Measurements from ENCODE around the gene RBMS3. TPM values are rescaled to one million over a fixed set of nuclear protein-coding genes. Genes with fewer than 3 reads are reported as not detected.

RBMS3 gene
- total and polyA plus RNA-seq, 2 of the 8 experiments (the other 6 are each of a cell fraction or from before 2014, with no cell fraction given) = 3.7 to 6.9 TPM

DNA sequence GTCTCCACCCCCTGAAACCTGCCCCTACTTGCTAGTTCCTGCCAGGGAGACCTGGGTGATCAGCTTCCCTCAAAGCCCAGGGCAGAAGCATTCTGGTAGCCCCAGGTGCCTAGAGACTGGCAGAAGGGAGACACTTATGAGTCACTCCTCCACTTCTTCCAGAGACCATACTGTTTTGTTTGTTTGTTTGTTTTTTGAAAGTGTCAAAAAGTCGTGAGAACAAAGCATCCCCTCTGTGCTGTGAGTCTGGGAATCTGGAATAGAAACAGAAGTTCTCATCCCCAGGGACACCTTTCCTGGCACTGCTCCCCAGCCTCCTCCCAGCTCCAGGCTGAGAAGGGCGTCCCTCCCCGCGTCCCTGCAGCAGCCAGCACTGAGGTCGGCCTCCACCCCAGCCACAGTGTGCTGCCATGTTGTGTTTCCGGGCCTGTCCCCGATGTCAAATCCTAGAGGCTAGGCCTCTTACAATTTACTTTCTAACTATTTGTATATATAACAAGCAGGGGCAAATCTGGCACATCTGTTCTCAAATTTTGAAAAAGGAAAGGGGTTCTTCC lies 573.0 kb downstream of the RBMS3 start:
- no peaks in the 10 kb centered on the region for H4K20me1 ChIP-seq (replicated peaks in 1 of 2; ENCODE audit: control insufficient read depth in 1 of 2, insufficient read depth in 2 of 2, low read length in 2 of 2)
- H3K23me2 ChIP-seq (ENCODE audit: low read depth, low read length) = no peaks in the 10 kb centered on the region
- DNase-seq (ENCODE audit: low read depth in 1 of 2, low spot score in 2 of 2) (no peak), FAIRE-seq (no peak)
- ChIA-PET CTCF (ENCODE audit: partially characterized antibody) (interaction anchor here (0.9 to 1.1 kb wide), 3 partner anchors 20 to 157 kb away, joined by 3 read pairs; no protein-coding TSS in a partner anchor), POLR2A (ENCODE audit: partially characterized antibody) (no interaction called here)
- H2BK12ac ChIP-seq (ENCODE audit: low read depth, low read length) = no peak overlapping the region
- no peak overlapping the region for H4K91ac ChIP-seq (replicated peaks; ENCODE audit: insufficient read length, low read length)
- no peak overlapping the region for H3K4me2 ChIP-seq (ENCODE audit: insufficient read depth in 1 of 2, low read depth in 2 of 2, low read length in 2 of 2)
- no peak overlapping the region for H3K23ac ChIP-seq (ENCODE audit: insufficient read length)
- no peak overlapping the region for H2AK5ac ChIP-seq (ENCODE audit: low read depth, low read length)
- no peak overlapping the region for H2BK120ac ChIP-seq (replicated peaks; ENCODE audit: low read depth, low read length)
- H2BK5ac ChIP-seq (ENCODE audit: low read depth, low read length) = no peak overlapping the region
- no peak overlapping the region for H3K9ac ChIP-seq (replicated peaks in 1 of 4; ENCODE audit: extremely low read depth in 1 of 4, low read depth in 3 of 4, low read length in 3 of 4)
- H3K79me1 ChIP-seq (ENCODE audit: low read depth, low read length) = no peaks in the 10 kb centered on the region
- no peaks in the 10 kb centered on the region for H3K79me2 ChIP-seq (ENCODE audit: control insufficient read depth in 1 of 2, insufficient read depth in 2 of 2, low read length in 2 of 2)
- H3K9me3 ChIP-seq (ENCODE audit: insufficient read depth in 2 of 2, low read depth in 1 of 2, low read length in 1 of 2) = no peaks in the 10 kb centered on the region
- H3K14ac ChIP-seq (ENCODE audit: insufficient read length) = no peak overlapping the region
- no peak overlapping the region for H2AFZ ChIP-seq (ENCODE audit: low read length)
- no peak overlapping the region for H3K4me3 ChIP-seq (ENCODE audit: extremely low read depth in 1 of 4, insufficient read depth in 2 of 4, low read depth in 3 of 4, low read length in 4 of 4)
- WGBS, 2 experiments (ENCODE audit: extremely low coverage in 1 of 2, insufficient coverage in 1 of 2, insufficient read length in 1 of 2, insufficient replicate concordance in 2 of 2, low coverage in 1 of 2, low lambda C conversion rate in 2 of 2, missing lambda C conversion rate in 1 of 2) = 87% methylated on average over 7 of the region's 7 CpGs; no CpG with 5 or more reads in 1 of the 2 experiments
- no peak overlapping the region for H3K56ac ChIP-seq (replicated peaks; ENCODE audit: insufficient read length, low read depth, low read length)
- no peak overlapping the region for H4K5ac ChIP-seq (ENCODE audit: insufficient read length, low read depth, low read length)
- H2BK20ac ChIP-seq (ENCODE audit: low read length) = no peak overlapping the region
- H3K18ac ChIP-seq (ENCODE audit: extremely low read depth, low read length) = no peak overlapping the region
- H3K36me3 ChIP-seq (ENCODE audit: control insufficient read depth in 2 of 4, insufficient read depth in 4 of 4, low read length in 3 of 4) = no peaks in the 10 kb centered on the region
- no peak overlapping the region for H4K8ac ChIP-seq (ENCODE audit: extremely low read depth, insufficient read depth, low read length)
- H2BK15ac ChIP-seq (ENCODE audit: low read length) = no peak overlapping the region
- no peak overlapping the region for H3K27ac ChIP-seq (ENCODE audit: low read depth, low read length)
- no peak overlapping the region for H3K4ac ChIP-seq (replicated peaks; ENCODE audit: insufficient read length, low read depth, low read length)
- H3K4me1 ChIP-seq (replicated peaks in 1 of 4; ENCODE audit: control insufficient read depth in 3 of 4, insufficient read depth in 4 of 4, low read length in 3 of 4) = no peaks in the 10 kb centered on the region; a peak in 1 of 7 replicates
- no peaks in the 10 kb centered on the region for H3K27me3 ChIP-seq (replicated peaks in 1 of 4; ENCODE audit: control insufficient read depth in 3 of 4, extremely low read depth in 1 of 4, insufficient read depth in 3 of 4, low read length in 3 of 4)
- TF ChIP-seq EGR1 (IDR thresholded peaks at IDR 0.05; ENCODE audit: borderline replicate concordance, low read depth, low read length) = no peak
- TF ChIP-seq SP4 (IDR thresholded peaks at IDR 0.05; ENCODE audit: low read length) = no peak
- TF ChIP-seq EZH2 (IDR thresholded peaks at IDR 0.05; ENCODE audit: low read depth, low read length, severe bottlenecking) = no peak
- TF ChIP-seq NRF1 (IDR thresholded peaks at IDR 0.05; ENCODE audit: low read depth, low read length) = no peak
- TF ChIP-seq POU5F1 (IDR thresholded peaks at IDR 0.05; ENCODE audit: low read depth, low read length) = no peak
- TF ChIP-seq KDM1A (IDR thresholded peaks at IDR 0.05; ENCODE audit: borderline replicate concordance, low read length) = no peak
- TF ChIP-seq HDAC2 (IDR thresholded peaks at IDR 0.05; ENCODE audit: borderline replicate concordance in 1 of 2, low read depth in 2 of 2, low read length in 2 of 2) = no peak
- TF ChIP-seq CREB1 (IDR thresholded peaks at IDR 0.05) = no peak
- TF ChIP-seq CTBP2 (IDR thresholded peaks at IDR 0.05; ENCODE audit: borderline replicate concordance, insufficient read depth, insufficient read length, low read length) = no peak
- no peak for TF ChIP-seq GABPA (IDR thresholded peaks at IDR 0.05; ENCODE audit: borderline replicate concordance, insufficient read depth, low read length)
- no peak for TF ChIP-seq RBBP5 (IDR thresholded peaks at IDR 0.05; ENCODE audit: borderline replicate concordance, low read depth, low read length)
- no peak for TF ChIP-seq POLR2A (IDR thresholded peaks at IDR 0.05; ENCODE audit: control extremely low read depth in 1 of 2, low read depth in 2 of 2, low read length in 2 of 2)
- TF ChIP-seq, protein P1, sequence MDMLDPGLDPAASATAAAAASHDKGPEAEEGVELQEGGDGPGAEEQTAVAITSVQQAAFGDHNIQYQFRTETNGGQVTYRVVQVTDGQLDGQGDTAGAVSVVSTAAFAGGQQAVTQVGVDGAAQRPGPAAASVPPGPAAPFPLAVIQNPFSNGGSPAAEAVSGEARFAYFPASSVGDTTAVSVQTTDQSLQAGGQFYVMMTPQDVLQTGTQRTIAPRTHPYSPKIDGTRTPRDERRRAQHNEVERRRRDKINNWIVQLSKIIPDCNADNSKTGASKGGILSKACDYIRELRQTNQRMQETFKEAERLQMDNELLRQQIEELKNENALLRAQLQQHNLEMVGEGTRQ (IDR thresholded peaks at IDR 0.05; ENCODE audit: low read length) = no peak
